Measurements from ENCODE around the gene SLC38A11. TPM values are rescaled to one million over a fixed set of nuclear protein-coding genes. Genes with fewer than 3 reads are reported as not detected.
"Not testable (repeated sequence)": the region's sequence is repeated elsewhere in the genome, so short reads cannot be mapped to it uniquely, and the experiment has no call there.

SLC38A11 gene
- polyA plus RNA-seq, 1 experiment: 0.52 TPM

GRCh38 chr2:164873210-164873908 is 82.0 kb downstream of the SLC38A11 start:
- H3K27ac ChIP-seq (ENCODE audit: low read depth, low read length): no peak overlapping the region
- no peaks in the 10 kb centered on the region for H3K27me3 ChIP-seq (ENCODE audit: control insufficient read depth, insufficient read depth, low read length)
- DNase-seq (ENCODE audit: low read depth, low spot score): no peak
- no peak for TF ChIP-seq CTCF (IDR thresholded peaks at IDR 0.05; ENCODE audit: low read depth, low read length)
- no peak overlapping the region for H3K4me3 ChIP-seq (ENCODE audit: low read depth, low read length)
- CTCF ChIA-PET: no interaction called here
- POLR2A ChIA-PET: no interaction called here
- no peaks in the 10 kb centered on the region for H3K9me3 ChIP-seq (ENCODE audit: control insufficient read depth, insufficient read depth, low read length)

GRCh38 chr2:164871404-164871803 is 83.9 kb downstream of the SLC38A11 start:
- no peak overlapping the region for H3K27ac ChIP-seq (ENCODE audit: low read depth, low read length)
- CTCF ChIA-PET: no interaction called here
- H3K4me3 ChIP-seq (ENCODE audit: low read depth, low read length): no peak overlapping the region
- POLR2A ChIA-PET: no interaction called here
- no peaks in the 10 kb centered on the region for H3K9me3 ChIP-seq (ENCODE audit: control insufficient read depth, insufficient read depth, low read length)
- no peak for TF ChIP-seq CTCF (IDR thresholded peaks at IDR 0.05; ENCODE audit: low read depth, low read length)
- no peaks in the 10 kb centered on the region for H3K27me3 ChIP-seq (ENCODE audit: control insufficient read depth, insufficient read depth, low read length)
- no peak for DNase-seq (ENCODE audit: low read depth, low spot score)

- ChIA-PET CTCF (no interaction called here), POLR2A (no interaction called here)
- DNase-seq (ENCODE audit: low read depth, low spot score): no peak
- H3K9me3 ChIP-seq (ENCODE audit: control insufficient read depth, insufficient read depth, low read length): no peaks in the 10 kb centered on the region
- TF ChIP-seq CTCF (IDR thresholded peaks at IDR 0.05; ENCODE audit: low read depth, low read length): no peak
- no peaks in the 10 kb centered on the region for H3K27me3 ChIP-seq (ENCODE audit: control insufficient read depth, insufficient read depth, low read length)
- no peak overlapping the region for H3K4me3 ChIP-seq (ENCODE audit: low read depth, low read length)
- no peak overlapping the region for H3K27ac ChIP-seq (ENCODE audit: low read depth, low read length)
These were observed 85.9 kb downstream of the SLC38A11 start for GRCh38 chr2:164869420-164869772.

- ChIA-PET POLR2A (no interaction called here), CTCF (no interaction called here)
- no peak for DNase-seq (ENCODE audit: low read depth, low spot score)
- no peak overlapping the region for H3K27ac ChIP-seq (ENCODE audit: low read depth, low read length)
- no peaks in the 10 kb centered on the region for H3K27me3 ChIP-seq (ENCODE audit: control insufficient read depth, insufficient read depth, low read length)
- TF ChIP-seq CTCF (IDR thresholded peaks at IDR 0.05; ENCODE audit: low read depth, low read length): no peak
- H3K9me3 ChIP-seq (ENCODE audit: control insufficient read depth, insufficient read depth, low read length): no peaks in the 10 kb centered on the region
- no peak overlapping the region for H3K4me3 ChIP-seq (ENCODE audit: low read depth, low read length)
These were observed 86.5 kb downstream of the SLC38A11 start for GRCh38 chr2:164868563-164869419.

GRCh38 chr2:164867779-164868397 is 87.4 kb downstream of the SLC38A11 start:
- Histone ChIP-seq H3K9me3 (ENCODE audit: control insufficient read depth, insufficient read depth, low read length) (no peaks in the 10 kb centered on the region), H3K27me3 (ENCODE audit: control insufficient read depth, insufficient read depth, low read length) (no peaks in the 10 kb centered on the region), H3K27ac (ENCODE audit: low read depth, low read length) (no peak overlapping the region), H3K4me3 (ENCODE audit: low read depth, low read length) (no peak overlapping the region)
- no peak for DNase-seq (ENCODE audit: low read depth, low spot score)
- CTCF ChIA-PET: interaction anchor here (0.6 kb wide), 1 partner anchor 24 kb away, joined by 4 read pairs; no protein-coding TSS in a partner anchor
- POLR2A ChIA-PET: no interaction called here
- no peak for TF ChIP-seq CTCF (IDR thresholded peaks at IDR 0.05; ENCODE audit: low read depth, low read length)

- DNase-seq (ENCODE audit: low read depth, low spot score); H3K9me3 ChIP-seq (ENCODE audit: control insufficient read depth, insufficient read depth, low read length); H3K27me3 ChIP-seq (ENCODE audit: control insufficient read depth, insufficient read depth, low read length); H3K4me3 ChIP-seq (ENCODE audit: low read depth, low read length); POLR2A ChIA-PET; H3K27ac ChIP-seq (ENCODE audit: low read depth, low read length): not testable (repeated sequence)
- CTCF ChIA-PET: interaction anchor here (0.6 kb wide), 1 partner anchor 25 kb away, joined by 3 read pairs; the partner anchor contains the start of gene COBLL1
These were observed 88.9 kb downstream of the SLC38A11 start for GRCh38 chr2:164866381-164866780.
